GM10847 (cell line): ENCODE data around the gene MKNK2.

Experiments
- POLR2A ChIP-seq: IDR thresholded peaks from 2 replicates; pipeline ENCODE4 v1.6.1; 2011; ENCODE audit not compliant: insufficient read length; ENCODE audit errors: extremely low read depth

The MKNK2 gene

GRCh38 chr19:2003874-2004273 is 47.2 kb downstream of the MKNK2 start:
- no peak for TF ChIP-seq POLR2A

DNA sequence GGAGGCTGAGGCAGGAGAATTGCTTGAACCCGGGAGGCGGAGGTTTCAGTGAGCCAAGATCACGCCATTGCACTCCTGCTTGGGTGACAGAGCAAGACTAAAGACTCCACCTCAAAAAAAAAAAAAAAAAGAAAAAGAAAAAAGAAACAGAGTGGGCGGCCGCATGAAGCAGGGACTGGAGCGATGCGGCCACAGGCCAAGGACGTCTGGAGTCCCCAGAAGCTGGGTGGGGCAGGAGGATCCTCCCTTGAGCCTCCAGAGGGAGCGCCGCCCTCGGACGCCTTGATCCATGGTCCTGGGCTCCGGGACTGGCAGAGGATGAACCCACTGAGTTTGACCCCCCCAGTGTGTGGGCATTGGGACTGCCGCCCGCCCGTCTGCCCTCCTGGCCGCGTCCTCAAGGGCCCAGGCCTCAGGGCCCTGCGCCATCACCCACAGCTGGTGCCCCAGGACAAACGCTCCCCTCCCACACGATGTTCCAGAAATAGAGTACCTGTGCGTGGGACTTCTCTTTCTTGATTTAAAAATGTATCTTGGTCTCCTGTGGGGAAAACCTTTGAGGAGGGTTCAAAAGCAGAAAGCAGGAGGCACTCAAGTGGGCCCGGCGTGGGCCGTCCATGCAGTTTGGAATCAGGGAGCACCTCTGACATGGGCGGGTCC is 51.1 kb downstream of the MKNK2 start:
- no peak for TF ChIP-seq POLR2A

DNA sequence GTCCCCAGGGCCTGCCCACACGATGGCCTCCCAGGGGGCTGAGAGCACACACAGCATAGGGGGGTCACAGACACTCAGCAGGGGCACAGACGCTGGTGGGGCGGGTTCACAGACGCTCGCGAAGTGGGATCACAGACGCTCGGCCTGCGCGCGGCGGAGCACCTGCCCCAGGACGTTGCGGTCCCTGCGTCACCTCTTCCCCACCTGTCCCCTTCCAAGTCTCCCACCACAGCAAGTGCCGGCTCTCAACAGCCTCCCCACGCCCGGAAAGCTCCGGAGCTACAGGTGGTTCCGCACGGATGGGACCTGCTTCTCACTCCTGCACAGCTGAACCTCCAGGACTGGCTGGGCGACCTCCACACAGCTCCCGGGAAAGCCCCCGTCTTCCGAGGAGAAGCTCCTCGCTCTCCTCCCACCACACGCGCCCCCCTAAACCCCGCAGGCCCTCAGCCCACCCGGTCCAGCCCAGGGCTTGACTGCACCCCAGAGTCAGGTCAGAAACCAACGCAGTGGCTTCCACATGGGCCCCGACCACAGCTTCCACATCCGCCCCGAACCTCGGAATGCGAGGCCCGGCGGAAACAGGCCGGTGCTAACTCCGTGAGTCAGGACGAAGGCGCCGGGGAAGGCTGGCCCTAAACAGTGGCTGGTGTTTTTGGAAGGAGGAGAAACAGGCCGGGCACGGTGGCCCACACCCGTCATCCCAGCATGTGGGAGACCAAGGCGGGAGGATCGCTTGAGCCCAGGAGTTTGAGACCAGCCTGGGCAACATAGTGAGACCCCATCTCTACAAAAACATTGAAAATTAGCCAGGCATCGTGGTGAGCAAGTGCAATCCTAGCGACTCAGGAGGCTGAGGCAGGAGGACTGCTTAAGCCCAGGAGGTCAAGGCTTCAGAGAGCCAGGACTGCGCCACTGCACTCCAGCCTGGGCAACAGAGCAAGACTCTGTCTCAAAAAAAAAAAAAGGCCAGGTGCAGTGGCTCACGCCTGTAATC is 52.0 kb downstream of the MKNK2 start:
- no peak for TF ChIP-seq POLR2A

GRCh38 chr19:1997353-1998233 is 53.5 kb downstream of the MKNK2 start:
- TF ChIP-seq POLR2A = no peak

- no peak for TF ChIP-seq POLR2A
Observed at GRCh38 chr19:1992759-1993260, 58.2 kb downstream of the MKNK2 start.

GRCh38 chr19:1991018-1991913 is 59.8 kb downstream of the MKNK2 start:
- TF ChIP-seq POLR2A = no peak

DNA sequence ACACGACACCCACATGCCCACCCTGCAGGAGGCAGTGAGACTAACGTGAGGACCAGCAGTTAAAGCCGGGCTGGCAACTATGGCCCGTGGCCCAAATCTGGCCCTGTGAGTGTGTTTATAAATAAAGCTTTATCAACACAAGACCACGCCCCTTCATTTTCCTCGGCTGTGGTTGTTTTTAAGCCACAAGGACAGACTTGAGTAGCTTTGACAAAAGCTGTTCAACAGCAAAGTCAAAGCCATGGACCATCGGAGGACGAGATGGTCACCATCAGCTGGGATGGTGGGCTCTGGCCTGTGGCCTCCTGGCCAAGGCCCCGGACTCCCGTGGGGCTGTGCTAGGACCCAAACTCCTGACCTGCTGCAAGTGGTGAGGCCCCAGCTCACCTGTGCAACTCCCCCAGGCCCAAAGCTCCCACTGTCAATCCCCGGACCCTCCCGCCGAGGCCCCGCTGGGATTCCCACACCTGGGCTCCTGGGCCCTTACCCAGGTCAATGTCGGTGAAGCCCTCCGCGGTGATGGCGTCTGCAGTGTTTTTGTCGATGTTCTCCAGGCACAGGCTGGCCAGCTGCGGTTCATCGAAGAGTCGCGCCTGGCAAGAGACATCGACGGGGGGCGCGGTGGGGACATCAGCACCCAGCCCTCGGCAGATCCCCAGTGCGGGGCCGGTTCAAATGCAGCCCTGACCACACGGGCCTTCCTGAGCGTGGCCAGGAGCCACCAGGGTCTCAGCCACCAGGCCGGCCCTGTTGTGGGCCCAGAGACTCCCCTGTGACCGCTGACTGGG is 60.6 kb downstream of the MKNK2 start:
- no peak for TF ChIP-seq POLR2A

DNA sequence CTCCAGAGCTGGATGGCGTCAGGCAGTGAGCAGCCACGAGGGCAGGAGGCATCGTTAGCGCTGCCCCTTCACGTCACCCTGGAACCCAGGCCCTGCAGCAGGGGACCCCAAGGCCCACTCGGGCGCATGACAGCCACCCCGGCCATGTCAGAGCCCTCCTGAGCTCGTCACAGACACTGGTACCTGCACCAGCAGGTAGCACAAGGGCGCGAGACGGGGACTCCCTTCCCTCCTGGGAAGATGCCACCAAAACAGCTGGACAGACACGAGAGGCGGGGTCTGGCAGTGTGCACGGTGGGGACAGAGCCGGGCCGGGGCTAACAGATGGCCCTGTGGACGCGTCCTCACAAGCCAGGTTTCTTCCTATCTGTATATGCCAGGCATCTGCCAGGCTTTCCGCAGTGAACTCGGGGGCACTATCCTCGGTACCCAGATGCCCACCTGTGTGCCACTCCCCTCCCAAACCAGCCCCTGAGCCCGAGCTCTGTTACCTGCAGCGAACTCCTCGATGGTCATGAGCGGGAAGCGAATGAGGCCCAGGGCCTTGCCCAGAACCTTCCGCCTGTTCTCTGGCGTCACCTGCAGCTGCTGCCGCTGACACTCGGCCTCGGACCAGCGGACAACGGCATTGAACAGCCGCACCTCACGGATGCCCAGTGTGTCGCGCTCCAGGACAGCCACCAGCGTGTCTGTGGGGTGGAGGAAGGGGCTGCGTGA is 61.4 kb downstream of the MKNK2 start:
- TF ChIP-seq POLR2A = no peak
